GM11168 (cell line): Measurements from ENCODE around the gene SLC5A3.

Experiments used
- in situ Hi-C: fragments of 300-500 bp; cut with MboI; formaldehyde crosslinking; loops from one replicate; pipeline ENCODE4 v1.12.0; 2022; ENCODE audit warnings: low sequenced_read_pairs; ENCODE audit not compliant: unreplicated experiment

The SLC5A3 gene

GRCh38 chr21:34073032-34073748, at the start of gene SLC5A3, which contains the start of gene MRPS6:
TSS of gene SLC5A3 (plus strand) at chr21:34073578. CDS start at chr21:34095199, 21,621 bp downstream.
TSS of gene MRPS6 (plus strand) at chr21:34073578. CDS start at chr21:34073701, 123 bp downstream.
- in situ Hi-C loops: no loop called here

GRCh38 chr21:34023691-34024373, 49.5 kb upstream of the SLC5A3 start:
- in situ Hi-C loops: no loop called here

- in situ Hi-C loops: no loop called here
These were observed 49.0 kb upstream of the SLC5A3 start for GRCh38 chr21:34024374-34024693.

- in situ Hi-C loops: no loop called here
These were observed 45.5 kb upstream of the SLC5A3 start for GRCh38 chr21:34027721-34028461.

GRCh38 chr21:34029743-34030528, 43.4 kb upstream of the SLC5A3 start:
- in situ Hi-C loops: no loop called here

- in situ Hi-C loops: no loop called here
These were observed 41.5 kb upstream of the SLC5A3 start for GRCh38 chr21:34031835-34032370.

- in situ Hi-C loops: no loop called here
These were observed 38.9 kb upstream of the SLC5A3 start for GRCh38 chr21:34034369-34035014.

GRCh38 chr21:34035619-34036354, 37.6 kb upstream of the SLC5A3 start:
- in situ Hi-C loops: no loop called here

- in situ Hi-C loops: no loop called here
These were observed 36.2 kb upstream of the SLC5A3 start for GRCh38 chr21:34037009-34037795.

- in situ Hi-C loops: no loop called here
These were observed 33.5 kb upstream of the SLC5A3 start for GRCh38 chr21:34039678-34040382.

- in situ Hi-C loops: no loop called here
These were observed 30.6 kb upstream of the SLC5A3 start for GRCh38 chr21:34042735-34043134.

- in situ Hi-C loops: no loop called here
These were observed 30.0 kb upstream of the SLC5A3 start for GRCh38 chr21:34043333-34043732.

GRCh38 chr21:34046917-34047316, 26.5 kb upstream of the SLC5A3 start:
- in situ Hi-C loops: no loop called here

- in situ Hi-C loops: no loop called here
These were observed 25.5 kb upstream of the SLC5A3 start for GRCh38 chr21:34047835-34048234.

- in situ Hi-C loops: no loop called here
These were observed 21.2 kb upstream of the SLC5A3 start for GRCh38 chr21:34052171-34052570.

- in situ Hi-C loops: no loop called here
These were observed 19.1 kb upstream of the SLC5A3 start for GRCh38 chr21:34054259-34054658.

- in situ Hi-C loops: no loop called here
These were observed 17.8 kb upstream of the SLC5A3 start for GRCh38 chr21:34055615-34056014.

GRCh38 chr21:34061983-34062382, 11.4 kb upstream of the SLC5A3 start:
- in situ Hi-C loops: no loop called here
